Mammary epithelial cell (primary cell): ENCODE results near the gene LZTR1.

Experiments
- EZH2 ChIP-seq: IDR thresholded peaks from 2 replicates; pipeline ENCODE4 v1.6.1; 2012; ENCODE audit warnings: low read length, inconsistent platforms, borderline replicate concordance
- TF ChIP-seq, protein P1 (sequence below), 2 donors: IDR thresholded peaks in 1 of 2; conservative IDR thresholded peaks in 1 of 2; 2 replicates each; pipeline ENCODE4 v1.5.1; 2011 to 2012; ENCODE audit warnings: inconsistent platforms in 2 of 2, low read length in 2 of 2, mild to moderate bottlenecking in 2 of 2, control low read depth in 1 of 2, low read depth in 1 of 2; ENCODE audit not compliant: insufficient read depth in 1 of 2; ENCODE audit errors: extremely low read depth in 1 of 2

- TF ChIP-seq, protein P1, sequence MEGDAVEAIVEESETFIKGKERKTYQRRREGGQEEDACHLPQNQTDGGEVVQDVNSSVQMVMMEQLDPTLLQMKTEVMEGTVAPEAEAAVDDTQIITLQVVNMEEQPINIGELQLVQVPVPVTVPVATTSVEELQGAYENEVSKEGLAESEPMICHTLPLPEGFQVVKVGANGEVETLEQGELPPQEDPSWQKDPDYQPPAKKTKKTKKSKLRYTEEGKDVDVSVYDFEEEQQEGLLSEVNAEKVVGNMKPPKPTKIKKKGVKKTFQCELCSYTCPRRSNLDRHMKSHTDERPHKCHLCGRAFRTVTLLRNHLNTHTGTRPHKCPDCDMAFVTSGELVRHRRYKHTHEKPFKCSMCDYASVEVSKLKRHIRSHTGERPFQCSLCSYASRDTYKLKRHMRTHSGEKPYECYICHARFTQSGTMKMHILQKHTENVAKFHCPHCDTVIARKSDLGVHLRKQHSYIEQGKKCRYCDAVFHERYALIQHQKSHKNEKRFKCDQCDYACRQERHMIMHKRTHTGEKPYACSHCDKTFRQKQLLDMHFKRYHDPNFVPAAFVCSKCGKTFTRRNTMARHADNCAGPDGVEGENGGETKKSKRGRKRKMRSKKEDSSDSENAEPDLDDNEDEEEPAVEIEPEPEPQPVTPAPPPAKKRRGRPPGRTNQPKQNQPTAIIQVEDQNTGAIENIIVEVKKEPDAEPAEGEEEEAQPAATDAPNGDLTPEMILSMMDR (conservative IDR thresholded peaks at IDR 0.05 in 1 of 2, IDR thresholded peaks at IDR 0.05 in 1 of 2; ENCODE audit: extremely low read depth in 1 of 2, insufficient read depth in 1 of 2, low read depth in 1 of 2, low read length in 2 of 2) = no peak
- TF ChIP-seq EZH2 = no peak
These were observed 35.8 kb upstream of the LZTR1 start for GRCh38 chr22:20946080-20946986.
